RWPE2 (cell line): ENCODE measurements around the gene ARRDC1.

Experiments
- ATAC-seq: fragments of 200-7000 bp; cut with Tn5 transposase; 3 replicates; pipeline ENCODE4 v1.9.1; 2021; ENCODE audit warnings: low read depth
- DNase-seq: peaks from one replicate; pipeline ENCODE4 v3.0.0-alpha.2; 2020; ENCODE audit warnings: low spot score
- H3K27ac ChIP-seq: fragments of 450-650 bp; 2 replicates; pipeline ENCODE4 v1.5.1; 2017; ENCODE audit warnings: mild to moderate bottlenecking; ENCODE audit not compliant: poor library complexity, severe bottlenecking
- H3K27me3 ChIP-seq: fragments of 250-450 bp; sonication (Bioruptor Pico); 2 replicates; pipeline ENCODE4 v1.5.1; 2021; ENCODE audit warnings: mild to moderate bottlenecking, moderate library complexity; ENCODE audit not compliant: insufficient read depth, poor library complexity, severe bottlenecking
- H3K36me3 ChIP-seq: fragments of 250-450 bp; sonication (Bioruptor Pico); 2 replicates; pipeline ENCODE4 v1.5.1; 2020; ENCODE audit warnings: low read depth, mild to moderate bottlenecking, moderate library complexity
- H3K4me1 ChIP-seq: fragments of 250-450 bp; sonication (Bioruptor Pico); 2 replicates; pipeline ENCODE4 v1.5.1; 2021; ENCODE audit warnings: mild to moderate bottlenecking, moderate library complexity; ENCODE audit not compliant: insufficient read depth, poor library complexity, severe bottlenecking
- H3K4me3 ChIP-seq: fragments of 250-450 bp; sonication (Bioruptor Pico); 2 replicates; pipeline ENCODE4 v1.5.1; 2021; ENCODE audit warnings: mild to moderate bottlenecking, moderate library complexity; ENCODE audit not compliant: severe bottlenecking
- H3K9me3 ChIP-seq: fragments of 250-450 bp; sonication (Bioruptor Pico); 2 replicates; pipeline ENCODE4 v1.5.1; 2021; ENCODE audit warnings: mild to moderate bottlenecking, moderate library complexity; ENCODE audit not compliant: severe bottlenecking
- TF ChIP-seq, protein P1 (sequence below): fragments of 450-650 bp; IDR thresholded peaks from one replicate; pipeline ENCODE4 v1.5.1; 2017; ENCODE audit warnings: mild to moderate bottlenecking, moderate library complexity; ENCODE audit not compliant: poor library complexity, severe bottlenecking

ARRDC1 gene

GRCh38 chr9:137583347-137583746, 22.1 kb upstream of the ARRDC1 start:
- Histone ChIP-seq H3K27me3 (no peaks in the 10 kb centered on the region), H3K27ac (no peak overlapping the region), H3K4me1 (no peaks in the 10 kb centered on the region), H3K9me3 (no peaks in the 10 kb centered on the region), H3K36me3 (peaks cover 48% of the 10 kb centered on the region), H3K4me3 (no peak overlapping the region)
- ATAC-seq (no peak), DNase-seq (no peak)
- TF ChIP-seq, protein P1, sequence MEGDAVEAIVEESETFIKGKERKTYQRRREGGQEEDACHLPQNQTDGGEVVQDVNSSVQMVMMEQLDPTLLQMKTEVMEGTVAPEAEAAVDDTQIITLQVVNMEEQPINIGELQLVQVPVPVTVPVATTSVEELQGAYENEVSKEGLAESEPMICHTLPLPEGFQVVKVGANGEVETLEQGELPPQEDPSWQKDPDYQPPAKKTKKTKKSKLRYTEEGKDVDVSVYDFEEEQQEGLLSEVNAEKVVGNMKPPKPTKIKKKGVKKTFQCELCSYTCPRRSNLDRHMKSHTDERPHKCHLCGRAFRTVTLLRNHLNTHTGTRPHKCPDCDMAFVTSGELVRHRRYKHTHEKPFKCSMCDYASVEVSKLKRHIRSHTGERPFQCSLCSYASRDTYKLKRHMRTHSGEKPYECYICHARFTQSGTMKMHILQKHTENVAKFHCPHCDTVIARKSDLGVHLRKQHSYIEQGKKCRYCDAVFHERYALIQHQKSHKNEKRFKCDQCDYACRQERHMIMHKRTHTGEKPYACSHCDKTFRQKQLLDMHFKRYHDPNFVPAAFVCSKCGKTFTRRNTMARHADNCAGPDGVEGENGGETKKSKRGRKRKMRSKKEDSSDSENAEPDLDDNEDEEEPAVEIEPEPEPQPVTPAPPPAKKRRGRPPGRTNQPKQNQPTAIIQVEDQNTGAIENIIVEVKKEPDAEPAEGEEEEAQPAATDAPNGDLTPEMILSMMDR: no peak

GRCh38 chr9:137583957-137584356, 21.5 kb upstream of the ARRDC1 start:
- TF ChIP-seq, protein P1: no peak

GRCh38 chr9:137586854-137587253, 18.6 kb upstream of the ARRDC1 start:
- Histone ChIP-seq H3K27me3 (no peaks in the 10 kb centered on the region), H3K36me3 (peaks cover 52% of the 10 kb centered on the region), H3K27ac (no peak overlapping the region), H3K9me3 (no peaks in the 10 kb centered on the region), H3K4me3 (no peak overlapping the region), H3K4me1 (no peaks in the 10 kb centered on the region)
- no peak for DNase-seq
- TF ChIP-seq, protein P1: no peak
- no peak for ATAC-seq

More at GRCh38 chr9:137583957-137584356, 21.5 kb upstream of the ARRDC1 start:
- no peaks in the 10 kb centered on the region for H3K27me3 ChIP-seq
- no peak overlapping the region for H3K4me3 ChIP-seq
- ATAC-seq (no peak), DNase-seq (no peak)
- H3K4me1 ChIP-seq: no peaks in the 10 kb centered on the region
- H3K9me3 ChIP-seq: no peaks in the 10 kb centered on the region
- H3K36me3 ChIP-seq: peaks cover 53% of the 10 kb centered on the region
- H3K27ac ChIP-seq: no peak overlapping the region

GRCh38 chr9:137588311-137588710, 17.2 kb upstream of the ARRDC1 start:
- no peaks in the 10 kb centered on the region for H3K4me1 ChIP-seq
- H3K9me3 ChIP-seq: no peaks in the 10 kb centered on the region
- no peaks in the 10 kb centered on the region for H3K27me3 ChIP-seq
- no peak overlapping the region for H3K27ac ChIP-seq
- H3K36me3 ChIP-seq: peaks cover 45% of the 10 kb centered on the region
- ATAC-seq (no peak), DNase-seq (no peak)
- H3K4me3 ChIP-seq: no peak overlapping the region
- TF ChIP-seq, protein P1: no peak

DNA sequence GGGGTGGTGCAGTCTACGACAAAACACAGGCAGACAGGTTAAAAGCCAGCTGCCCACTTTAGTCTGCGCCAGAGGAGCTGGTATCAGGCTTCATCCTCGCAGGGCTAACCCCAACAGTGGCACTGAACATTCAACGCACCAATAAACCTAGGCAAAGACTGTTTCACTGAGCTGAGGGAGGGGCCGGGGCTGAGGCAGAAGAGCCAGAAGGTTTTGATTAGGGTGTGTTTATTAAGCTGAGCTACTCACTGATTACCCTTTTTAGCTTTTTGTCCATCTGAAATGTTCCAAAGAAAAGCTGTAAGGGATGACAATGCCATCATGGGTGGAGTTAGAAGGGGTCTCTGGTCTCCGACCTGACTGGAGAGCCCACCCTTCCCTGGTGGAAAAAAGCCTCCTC, 16.6 kb upstream of the ARRDC1 start:
- no peak for DNase-seq

More for the DNA sequence above, 16.6 kb upstream of the ARRDC1 start:
- peaks cover 45% of the 10 kb centered on the region for H3K36me3 ChIP-seq
- H3K4me1 ChIP-seq: no peaks in the 10 kb centered on the region
- no peaks in the 10 kb centered on the region for H3K9me3 ChIP-seq
- no peaks in the 10 kb centered on the region for H3K27me3 ChIP-seq
- H3K27ac ChIP-seq: peak overlapping the region; percentile 56
- no peak for ATAC-seq
- TF ChIP-seq, protein P1: no peak
- peak overlapping the region; percentile 88 for H3K4me3 ChIP-seq
